Measurements from ENCODE around the gene VBP1.
A peak's percentile ranks its signal among the peaks of the same experiment; 100 is the strongest.
"Not testable (repeated sequence)": the region's sequence is repeated elsewhere in the genome, so short reads cannot be mapped to it uniquely, and the experiment has no call there.

The VBP1 gene

GRCh38 chrX:155216179-155216939, at the start of gene VBP1:
Gene VBP1, plus strand, starts transcription at chrX:155216460. Its CDS starts 23 bp downstream, at chrX:155216483.
- peak; percentile 82 to 89 for DNase-seq

DNA sequence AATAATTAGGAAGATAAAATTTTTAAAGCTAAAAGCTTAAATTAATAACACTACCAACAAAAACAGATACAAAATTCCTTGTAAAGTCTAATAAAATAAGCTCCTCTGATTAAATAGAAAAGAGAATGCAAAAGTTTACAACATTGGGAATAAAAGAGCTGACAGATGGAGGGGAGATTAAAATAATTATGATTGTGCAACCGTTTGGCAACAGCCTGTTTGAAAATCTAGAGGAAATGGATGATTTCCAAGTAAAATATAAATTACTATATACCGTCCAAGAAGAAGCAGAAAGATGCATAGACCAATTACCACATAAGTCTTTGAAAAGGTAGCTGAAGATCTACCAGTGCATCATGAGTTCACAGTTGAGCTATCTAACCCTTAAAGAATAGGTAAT, 46.4 kb upstream of the VBP1 start:
- no peak for DNase-seq

- no peak for DNase-seq
These were observed 36.8 kb upstream of the VBP1 start for GRCh38 chrX:155179346-155179997.

DNA sequence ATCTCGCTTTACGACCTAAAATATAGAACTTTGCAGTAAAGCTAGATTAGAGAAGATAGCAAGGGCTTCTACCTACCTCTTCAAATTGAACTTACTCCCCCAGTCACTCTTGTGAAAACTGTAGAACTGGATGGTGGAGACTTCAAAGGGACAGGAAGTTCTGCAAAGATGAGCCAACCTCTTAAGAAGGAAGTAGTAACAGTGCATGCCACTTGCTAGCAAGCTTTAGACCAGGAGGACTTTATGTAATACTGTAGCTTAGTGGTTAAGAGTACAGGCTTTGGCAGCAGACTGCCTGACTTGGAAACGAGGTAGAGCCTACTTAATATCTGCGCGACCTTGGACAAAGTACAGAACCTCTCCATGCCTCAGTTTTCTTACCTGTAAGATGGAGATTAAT, 27.5 kb upstream of the VBP1 start:
- DNase-seq = no peak

DNA sequence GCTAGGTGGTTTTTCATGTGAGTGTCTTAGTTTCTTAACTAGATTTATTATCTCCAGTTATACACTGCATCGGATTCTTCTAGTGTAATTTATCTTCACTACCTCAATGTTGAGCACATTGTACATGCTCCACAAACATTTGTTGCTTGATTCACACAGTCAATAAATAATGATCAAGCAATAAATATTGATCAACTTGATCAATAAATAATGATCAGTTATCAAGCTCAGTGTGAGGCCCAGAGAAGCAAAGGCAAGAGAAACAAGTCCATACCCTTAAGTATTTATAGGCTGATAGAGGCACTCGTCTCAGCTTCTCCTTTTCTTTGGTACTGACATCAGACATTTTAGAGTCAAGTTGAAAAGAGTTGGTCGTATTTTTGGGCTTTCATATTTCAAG, 5.1 kb upstream of the VBP1 start:
- DNase-seq = no peak

DNA sequence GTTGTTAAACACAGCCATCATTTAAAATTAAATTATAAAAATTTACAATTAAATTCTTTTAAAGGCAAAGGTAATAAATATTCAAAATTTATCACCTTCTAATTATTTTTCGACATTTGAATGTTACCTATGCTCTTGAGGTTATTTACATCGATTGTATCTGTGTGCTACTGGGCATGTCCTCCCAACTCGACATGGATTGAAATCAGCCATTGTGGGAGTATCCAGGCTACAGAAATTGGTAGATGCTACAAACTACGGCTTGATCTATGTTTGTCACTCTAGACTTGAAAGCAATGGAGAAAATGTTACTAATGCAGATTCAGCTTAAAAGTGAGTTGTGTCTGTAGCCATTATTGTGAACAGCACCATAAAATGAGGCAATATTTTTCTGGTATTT, 2.5 kb upstream of the VBP1 start:
- no peak for DNase-seq

GRCh38 chrX:155215443-155216178, 649 bp upstream of the VBP1 start:
- no peak for DNase-seq

DNA sequence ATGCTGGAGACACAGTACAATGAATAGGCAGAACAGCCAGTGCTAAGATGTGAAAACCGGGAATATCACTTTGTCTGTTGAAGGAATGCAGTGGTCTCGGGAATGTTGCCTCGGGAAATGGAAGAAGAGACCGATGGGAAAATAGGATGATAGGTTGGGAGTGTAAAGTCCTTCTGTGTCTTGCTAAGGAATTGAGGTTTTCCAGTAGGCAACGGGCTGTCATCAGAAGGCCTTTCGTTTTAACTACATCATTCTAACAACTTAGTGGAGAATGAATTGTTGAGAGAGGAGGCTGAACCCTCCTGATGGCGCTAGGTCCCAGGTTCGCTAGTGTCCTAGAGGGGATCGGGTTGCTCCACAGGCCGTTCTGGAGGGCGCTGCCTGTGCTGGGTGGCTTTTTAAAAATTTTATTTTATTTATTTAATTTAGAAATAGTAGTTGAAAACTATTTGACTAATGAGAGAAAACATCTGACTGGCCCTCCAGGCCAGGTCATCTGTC, 730 bp downstream of the VBP1 start:
- DNase-seq = no peak

DNA sequence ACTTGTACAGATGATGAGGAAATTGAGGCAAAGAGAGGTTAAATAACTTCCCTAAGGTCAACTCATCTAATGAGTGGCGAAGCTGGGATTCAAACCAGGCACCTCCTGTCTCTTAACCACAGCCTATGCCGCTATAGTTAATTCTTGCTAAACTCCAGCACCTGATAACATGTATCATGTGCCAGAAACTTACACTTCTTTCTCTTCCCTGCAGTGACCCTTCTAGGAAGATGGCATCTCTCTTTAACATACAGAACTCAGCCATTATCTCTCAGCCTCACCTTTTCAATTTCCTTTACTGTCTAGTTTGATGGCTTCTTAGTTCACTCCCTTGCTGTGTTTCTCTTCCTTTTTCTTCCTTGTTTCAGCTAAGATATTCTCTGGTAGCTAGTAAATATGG, 2.5 kb downstream of the VBP1 start:
- no peak for DNase-seq

DNA sequence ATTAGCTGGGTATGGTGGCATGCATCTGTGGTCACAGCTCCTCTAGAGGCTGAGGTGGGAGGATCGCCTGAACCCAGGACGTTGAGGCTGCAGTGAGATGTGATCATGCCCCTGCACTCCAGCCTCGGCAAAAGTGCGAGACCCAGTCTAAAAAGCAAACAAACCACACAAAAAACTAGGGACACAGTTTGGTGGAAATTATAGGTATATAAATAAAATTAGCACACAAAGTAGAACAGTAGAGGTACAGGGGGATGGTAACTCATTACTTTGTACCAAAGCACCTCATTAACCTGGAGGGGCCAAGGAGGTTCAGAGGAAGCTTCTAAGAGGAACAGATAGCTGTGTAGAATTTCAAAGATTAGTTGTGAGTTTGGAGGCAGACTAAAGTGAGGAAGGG, 5.1 kb downstream of the VBP1 start:
- DNase-seq = no peak

DNA sequence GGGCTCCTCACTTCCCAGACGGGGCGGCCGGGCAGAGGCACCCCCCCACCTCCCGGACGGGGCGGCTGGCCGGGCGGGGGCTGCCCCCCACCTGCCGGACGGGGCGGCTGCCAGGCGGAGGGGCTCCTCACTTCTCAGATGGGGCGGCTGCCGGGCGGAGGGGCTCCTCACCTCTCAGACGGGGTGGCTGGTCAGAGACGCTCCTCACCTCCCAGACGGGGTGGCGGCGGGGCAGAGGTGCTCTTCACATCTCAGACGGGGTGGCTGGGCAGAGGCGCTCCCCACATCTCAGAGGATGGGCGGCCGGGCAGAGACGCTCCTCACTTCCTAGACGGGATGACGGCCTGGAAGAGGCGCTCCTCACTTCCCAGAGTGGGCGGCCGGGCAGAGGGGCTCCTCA, 7.5 kb downstream of the VBP1 start:
- not testable (repeated sequence) for DNase-seq

GRCh38 chrX:155225774-155226173, 9.5 kb downstream of the VBP1 start:
- DNase-seq = no peak

DNA sequence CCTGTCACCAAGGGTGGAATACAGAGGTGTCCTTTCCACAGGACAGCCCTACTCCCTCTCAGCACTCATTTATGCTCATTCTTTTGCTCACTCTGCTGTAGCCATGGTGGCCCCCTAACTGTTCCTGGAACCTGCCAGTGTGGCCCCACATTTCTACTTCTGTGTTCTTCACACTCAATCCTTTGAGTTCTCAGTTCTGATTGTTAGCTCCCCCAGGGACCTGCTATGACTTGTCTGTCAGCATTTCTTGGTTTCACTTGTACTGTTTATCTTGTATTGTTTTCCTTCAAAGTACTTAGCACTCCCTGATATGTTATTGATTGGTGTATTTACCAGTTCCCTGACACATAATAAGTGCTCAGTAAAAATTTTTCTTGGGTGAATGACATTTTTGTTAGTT, 14.9 kb downstream of the VBP1 start:
- DNase-seq = no peak

DNA sequence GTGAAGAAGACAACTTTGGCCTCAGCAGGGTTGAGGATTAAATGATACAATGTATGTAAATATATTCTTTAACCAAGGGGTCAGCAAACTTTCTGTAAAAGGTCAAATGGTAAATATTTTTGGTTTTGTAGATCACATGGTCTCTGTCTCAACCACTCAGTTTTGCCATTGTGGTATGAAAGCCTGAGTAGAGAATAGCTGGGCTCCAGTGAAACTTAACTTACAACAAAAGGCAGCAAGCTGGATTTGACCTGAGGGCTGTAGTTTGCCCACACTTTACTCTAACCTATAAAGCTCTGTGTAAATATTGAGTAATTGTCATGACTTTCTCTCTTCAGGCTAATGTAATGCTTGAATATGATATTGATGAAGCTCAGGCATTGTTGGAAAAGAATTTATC, 19.6 kb downstream of the VBP1 start:
- DNase-seq = no peak

DNA sequence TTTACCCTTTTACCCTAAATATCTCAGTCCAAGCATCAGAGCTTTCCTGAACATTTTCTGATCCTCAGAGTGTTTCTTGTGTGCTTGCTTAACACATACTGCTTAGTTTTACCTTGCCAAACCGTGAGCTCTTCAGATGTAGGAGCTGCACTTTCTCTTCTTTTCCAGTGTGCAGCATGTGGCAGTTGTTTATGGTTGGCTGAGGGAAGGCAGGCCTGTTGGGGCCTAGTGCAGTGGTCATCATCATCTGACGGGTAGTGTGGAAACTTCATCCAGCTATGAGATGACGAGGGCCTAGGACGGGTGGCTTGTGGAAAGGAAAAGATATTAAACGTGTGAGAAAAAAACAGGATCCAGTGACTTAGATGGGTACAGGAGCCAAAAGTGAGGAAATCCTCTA, 21.5 kb downstream of the VBP1 start:
- DNase-seq = no peak

DNA sequence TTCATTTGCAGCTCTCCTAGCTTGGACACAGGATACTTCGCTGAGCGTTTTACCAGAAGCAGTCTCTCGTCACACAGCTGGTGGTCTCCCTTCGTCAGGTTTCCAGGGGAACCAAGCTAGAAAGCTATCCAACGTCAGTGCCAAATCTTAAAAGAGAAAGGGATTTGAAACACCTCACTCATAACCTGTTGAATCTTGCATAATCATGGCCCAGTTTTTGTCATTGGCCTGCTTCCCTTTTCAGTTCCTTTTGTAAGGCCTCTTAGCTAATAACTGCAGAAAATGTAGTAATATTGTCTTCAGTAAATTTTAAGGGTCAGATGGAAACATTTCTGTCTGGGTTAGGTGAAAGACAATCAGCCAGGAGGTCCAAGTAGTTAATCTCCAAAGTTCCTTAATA, 26.0 kb downstream of the VBP1 start:
- no peak for DNase-seq

DNA sequence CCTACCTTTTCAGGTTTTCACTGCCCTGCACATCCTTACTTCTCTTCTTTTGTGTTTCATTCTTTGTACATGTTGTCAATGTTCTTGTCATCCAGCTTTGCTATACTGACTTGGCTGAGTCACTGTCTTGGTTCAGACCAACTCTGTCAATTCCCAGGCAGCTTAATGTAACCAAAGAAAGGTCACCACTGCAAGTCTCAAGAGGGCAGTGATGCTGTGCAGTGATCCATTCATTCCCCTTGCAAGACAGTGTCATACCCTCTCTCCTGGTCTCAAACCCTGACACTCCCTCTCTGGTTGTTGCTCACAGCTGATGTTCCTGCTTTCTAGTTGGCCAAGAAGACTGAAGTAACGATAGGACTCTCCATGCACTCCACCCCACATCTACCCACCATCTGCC, 30.5 kb downstream of the VBP1 start:
- no peak for DNase-seq

GRCh38 chrX:155247497-155247896, 31.2 kb downstream of the VBP1 start:
- no peak for DNase-seq

- no peak for DNase-seq
These were observed 35.1 kb downstream of the VBP1 start for GRCh38 chrX:155251391-155251790.

GRCh38 chrX:155259752-155260151, 43.5 kb downstream of the VBP1 start:
- DNase-seq = no peak

GRCh38 chrX:155262970-155263754, 46.9 kb downstream of the VBP1 start:
- DNase-seq = no peak

GRCh38 chrX:155263854-155264628, 47.8 kb downstream of the VBP1 start, which contains the start of gene RAB39B:
Gene RAB39B, minus strand, starts transcription at chrX:155264491. Its CDS starts 203 bp downstream, at chrX:155264288.
- peak; percentile 77 to 80 for DNase-seq

All from activated T-cell treated with anti-CD3 and anti-CD28 coated beads, Interleukin-2, amount 50 U/mL, for 48 hours (primary cell).